ENCODE data around the gene PPIE. TPM values are rescaled to one million over a fixed set of nuclear protein-coding genes. Genes with fewer than 3 reads are reported as not detected.
"Not testable (repeated sequence)": the region's sequence is repeated elsewhere in the genome, so short reads cannot be mapped to it uniquely, and the experiment has no call there.

PPIE gene
- total RNA-seq, 4 donors from 2014 or later = 30.3 to 42.0 (median 37.9) TPM

GRCh38 chr1:39791838-39792237 is 53.2 kb downstream of the PPIE start:
- DNase-seq (ENCODE audit: extremely low spot score) = no peak
- Histone ChIP-seq H3K4me3 (no peak overlapping the region), H3K9me3 (no peaks in the 10 kb centered on the region), H3K27me3 (peaks cover 0 to 53% (median 17%) of the 10 kb centered on the region in 4 donors), H3K4me1 (peaks cover 0 to 24% (median 15%) of the 10 kb centered on the region in 4 donors), H3K27ac (replicated peaks in 1 of 4) (no peak overlapping the region), H3K36me3 (no peaks in the 10 kb centered on the region)
- WGBS = 94% methylated on average over 2 of the region's 2 CpGs
- TF ChIP-seq POLR2AphosphoS5 (IDR thresholded peaks at IDR 0.05) (no peak), POLR2A (IDR thresholded peaks at IDR 0.05; ENCODE audit: low read depth) (no peak), CTCF (IDR thresholded peaks at IDR 0.05) (no peak), EP300 (IDR thresholded peaks at IDR 0.05) (no peak)
- intact Hi-C loops (cut with DNase I) = no loop called here

GRCh38 chr1:39795651-39796050 is 57.0 kb downstream of the PPIE start:
- H3K27me3 ChIP-seq = peaks cover 0 to 22% (median 2%) of the 10 kb centered on the region in 4 donors
- no peaks in the 10 kb centered on the region for H3K36me3 ChIP-seq
- no peaks in the 10 kb centered on the region for H3K9me3 ChIP-seq
- no CpG with 5 or more reads among the region's 1 CpG for WGBS
- no peak for DNase-seq (ENCODE audit: extremely low spot score)
- intact Hi-C loops (cut with DNase I) = no loop called here
- H3K4me1 ChIP-seq = peaks cover 0 to 13% (median 9%) of the 10 kb centered on the region in 4 donors
- no peak overlapping the region for H3K27ac ChIP-seq (replicated peaks in 1 of 4)
- no peak overlapping the region for H3K4me3 ChIP-seq
- TF ChIP-seq EP300 (IDR thresholded peaks at IDR 0.05) = no peak
- no peak for TF ChIP-seq POLR2AphosphoS5 (IDR thresholded peaks at IDR 0.05)

- 74% methylated on average over 14 of the region's 26 CpGs for WGBS
- H3K27me3 ChIP-seq; H3K36me3 ChIP-seq; H3K27ac ChIP-seq (replicated peaks in 1 of 4); DNase-seq (ENCODE audit: extremely low spot score); H3K9me3 ChIP-seq; intact Hi-C loops (cut with DNase I): not testable (repeated sequence)
- Histone ChIP-seq H3K4me1 (peaks cover 0 to 13% (median 9%) of the 10 kb centered on the region in 4 donors), H3K4me3 (peak overlapping the region in 1 of 4 donors; percentile 35)
- peak in 1 of 2 donors; percentile 6 for TF ChIP-seq POLR2AphosphoS5 (IDR thresholded peaks at IDR 0.05)
These were observed 60.4 kb downstream of the PPIE start for GRCh38 chr1:39798859-39799769.

- Histone ChIP-seq H3K4me1 (peaks cover 0 to 13% (median 9%) of the 10 kb centered on the region in 4 donors), H3K27ac (replicated peaks in 1 of 4) (no peak overlapping the region), H3K36me3 (no peaks in the 10 kb centered on the region), H3K27me3 (peaks cover 0 to 9% (median 0%) of the 10 kb centered on the region in 4 donors), H3K4me3 (peak overlapping the region in 1 of 4 donors; percentile 35), H3K9me3 (no peaks in the 10 kb centered on the region)
- DNase-seq (ENCODE audit: extremely low spot score) = no peak
- WGBS = 5% methylated on average over 5 of the region's 8 CpGs
- TF ChIP-seq EP300 (IDR thresholded peaks at IDR 0.05) (no peak), CTCF (IDR thresholded peaks at IDR 0.05) (peak; percentile 62 to 78 (median 73)), POLR2A (IDR thresholded peaks at IDR 0.05; ENCODE audit: low read depth) (no peak)
- intact Hi-C loops (cut with DNase I) = no loop called here
These were observed 61.2 kb downstream of the PPIE start for GRCh38 chr1:39799770-39800470.

GRCh38 chr1:39800471-39800835 is 61.8 kb downstream of the PPIE start:
- no peak overlapping the region for H3K27ac ChIP-seq (replicated peaks in 1 of 4)
- no peaks in the 10 kb centered on the region for H3K36me3 ChIP-seq
- peaks cover 0 to 5% (median 4%) of the 10 kb centered on the region in 4 donors for H3K9me3 ChIP-seq
- TF ChIP-seq POLR2A (IDR thresholded peaks at IDR 0.05; ENCODE audit: low read depth) (no peak), POLR2AphosphoS5 (IDR thresholded peaks at IDR 0.05) (no peak), EP300 (IDR thresholded peaks at IDR 0.05) (no peak), CTCF (IDR thresholded peaks at IDR 0.05) (no peak)
- peaks cover 0 to 7% (median 0%) of the 10 kb centered on the region in 4 donors for H3K27me3 ChIP-seq
- intact Hi-C loops (cut with DNase I) = no loop called here
- peaks cover 0 to 13% (median 9%) of the 10 kb centered on the region in 4 donors for H3K4me1 ChIP-seq
- no peak for DNase-seq (ENCODE audit: extremely low spot score)
- 88% methylated on average over 3 of the region's 3 CpGs for WGBS
- no peak overlapping the region for H3K4me3 ChIP-seq

Data from esophagus muscularis mucosa (tissue), 4 donors.